GM12865 (cell line): ENCODE results near the gene GTF3A.

ENCODE experiments used
- DNase-seq: peaks from one replicate; pipeline ENCODE4 v3.0.0; 2010; ENCODE audit warnings: low read depth
- H3K4me3 ChIP-seq: 2 replicates; pipeline ENCODE4 v1.5.1; 2011; ENCODE audit warnings: mild to moderate bottlenecking, low read depth, low read length, control low read depth
- TF ChIP-seq, protein P1 (sequence below): IDR thresholded peaks from 2 replicates; pipeline ENCODE4 v1.5.1; 2011; ENCODE audit warnings: low read length, control low read depth, low read depth, inconsistent platforms; ENCODE audit not compliant: insufficient read depth; ENCODE audit errors: missing control alignments

Gene GTF3A

GRCh38 chr13:27383104-27383921 lies 41.1 kb upstream of the GTF3A start:
- TF ChIP-seq, protein P1, sequence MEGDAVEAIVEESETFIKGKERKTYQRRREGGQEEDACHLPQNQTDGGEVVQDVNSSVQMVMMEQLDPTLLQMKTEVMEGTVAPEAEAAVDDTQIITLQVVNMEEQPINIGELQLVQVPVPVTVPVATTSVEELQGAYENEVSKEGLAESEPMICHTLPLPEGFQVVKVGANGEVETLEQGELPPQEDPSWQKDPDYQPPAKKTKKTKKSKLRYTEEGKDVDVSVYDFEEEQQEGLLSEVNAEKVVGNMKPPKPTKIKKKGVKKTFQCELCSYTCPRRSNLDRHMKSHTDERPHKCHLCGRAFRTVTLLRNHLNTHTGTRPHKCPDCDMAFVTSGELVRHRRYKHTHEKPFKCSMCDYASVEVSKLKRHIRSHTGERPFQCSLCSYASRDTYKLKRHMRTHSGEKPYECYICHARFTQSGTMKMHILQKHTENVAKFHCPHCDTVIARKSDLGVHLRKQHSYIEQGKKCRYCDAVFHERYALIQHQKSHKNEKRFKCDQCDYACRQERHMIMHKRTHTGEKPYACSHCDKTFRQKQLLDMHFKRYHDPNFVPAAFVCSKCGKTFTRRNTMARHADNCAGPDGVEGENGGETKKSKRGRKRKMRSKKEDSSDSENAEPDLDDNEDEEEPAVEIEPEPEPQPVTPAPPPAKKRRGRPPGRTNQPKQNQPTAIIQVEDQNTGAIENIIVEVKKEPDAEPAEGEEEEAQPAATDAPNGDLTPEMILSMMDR: no peak
- DNase-seq: no peak
- no peak overlapping the region for H3K4me3 ChIP-seq

GRCh38 chr13:27384285-27384684 lies 40.1 kb upstream of the GTF3A start:
- TF ChIP-seq, protein P1: no peak
- no peak overlapping the region for H3K4me3 ChIP-seq
- no peak for DNase-seq

- TF ChIP-seq, protein P1: no peak
- H3K4me3 ChIP-seq: no peak overlapping the region
- DNase-seq: no peak
These were observed 36.2 kb upstream of the GTF3A start for GRCh38 chr13:27388241-27388640.

DNA sequence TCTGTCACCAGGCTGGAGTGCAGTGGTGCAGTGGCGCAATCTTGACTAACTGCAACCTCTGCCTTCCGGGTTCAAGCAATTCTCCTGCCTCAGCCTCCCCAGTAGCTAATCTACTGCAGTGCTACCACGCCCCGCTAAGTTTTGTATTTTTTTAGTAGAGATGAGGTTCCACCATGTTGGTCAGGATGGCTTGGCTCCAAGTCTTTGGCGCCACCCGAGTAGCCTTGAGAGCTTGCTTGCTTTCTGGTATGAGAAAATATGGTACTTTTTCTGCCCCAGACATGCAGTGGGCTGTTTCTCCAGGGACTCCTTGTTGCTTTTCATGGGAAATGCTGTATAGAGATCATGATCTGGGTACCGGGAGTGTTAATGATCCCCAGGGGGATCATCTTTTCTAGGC lies 34.5 kb upstream of the GTF3A start:
- H3K4me3 ChIP-seq: no peak overlapping the region
- DNase-seq: no peak
- TF ChIP-seq, protein P1: no peak

GRCh38 chr13:27391471-27391870 lies 32.9 kb upstream of the GTF3A start:
- TF ChIP-seq, protein P1: no peak
- no peak for DNase-seq
- no peak overlapping the region for H3K4me3 ChIP-seq

- TF ChIP-seq, protein P1: no peak
- H3K4me3 ChIP-seq: no peak overlapping the region
- DNase-seq: no peak
These were observed 31.3 kb upstream of the GTF3A start for GRCh38 chr13:27393101-27393500.

GRCh38 chr13:27395007-27395510 lies 29.4 kb upstream of the GTF3A start:
- H3K4me3 ChIP-seq: no peak overlapping the region
- TF ChIP-seq, protein P1: no peak
- no peak for DNase-seq
